ENCODE data around the gene CNTN2. TPM values are rescaled to one million over a fixed set of nuclear protein-coding genes. Genes with fewer than 3 reads are reported as not detected.

Gene CNTN2
- total RNA-seq, 1 donor from 2014 or later: 0.29 TPM

DNA sequence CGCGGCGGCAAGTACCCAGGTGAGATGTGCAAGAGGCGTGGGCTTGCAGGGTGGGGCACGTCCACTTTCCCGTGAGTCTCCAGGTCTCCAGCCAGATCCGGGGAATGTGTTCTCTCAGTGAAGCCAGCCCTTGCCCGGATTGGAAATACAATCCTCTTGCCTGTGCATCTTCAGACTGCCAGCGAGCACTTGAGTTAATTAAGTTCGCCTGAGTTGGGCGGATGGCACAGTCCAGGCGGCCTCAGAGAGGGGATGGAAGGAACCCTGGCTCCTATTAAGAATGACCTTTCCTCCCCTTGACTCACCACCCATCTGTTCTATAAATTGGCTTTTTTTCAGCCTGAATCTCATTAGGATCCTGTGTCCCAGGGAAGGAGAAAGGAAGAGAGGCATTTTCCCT lies 33.3 kb upstream of the CNTN2 start:
- Mint-ChIP-seq H3K27me3 (ENCODE audit: low read depth) (peaks cover 18% of the 10 kb centered on the region), H3K4me3 (no peak overlapping the region), H3K9me3 (no peaks in the 10 kb centered on the region), H3K36me3 (no peaks in the 10 kb centered on the region), H3K27ac (no peak overlapping the region), H3K4me1 (peaks cover 25% of the 10 kb centered on the region)
- TF ChIP-seq, protein P1, sequence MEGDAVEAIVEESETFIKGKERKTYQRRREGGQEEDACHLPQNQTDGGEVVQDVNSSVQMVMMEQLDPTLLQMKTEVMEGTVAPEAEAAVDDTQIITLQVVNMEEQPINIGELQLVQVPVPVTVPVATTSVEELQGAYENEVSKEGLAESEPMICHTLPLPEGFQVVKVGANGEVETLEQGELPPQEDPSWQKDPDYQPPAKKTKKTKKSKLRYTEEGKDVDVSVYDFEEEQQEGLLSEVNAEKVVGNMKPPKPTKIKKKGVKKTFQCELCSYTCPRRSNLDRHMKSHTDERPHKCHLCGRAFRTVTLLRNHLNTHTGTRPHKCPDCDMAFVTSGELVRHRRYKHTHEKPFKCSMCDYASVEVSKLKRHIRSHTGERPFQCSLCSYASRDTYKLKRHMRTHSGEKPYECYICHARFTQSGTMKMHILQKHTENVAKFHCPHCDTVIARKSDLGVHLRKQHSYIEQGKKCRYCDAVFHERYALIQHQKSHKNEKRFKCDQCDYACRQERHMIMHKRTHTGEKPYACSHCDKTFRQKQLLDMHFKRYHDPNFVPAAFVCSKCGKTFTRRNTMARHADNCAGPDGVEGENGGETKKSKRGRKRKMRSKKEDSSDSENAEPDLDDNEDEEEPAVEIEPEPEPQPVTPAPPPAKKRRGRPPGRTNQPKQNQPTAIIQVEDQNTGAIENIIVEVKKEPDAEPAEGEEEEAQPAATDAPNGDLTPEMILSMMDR (IDR thresholded peaks at IDR 0.05; ENCODE audit: unreplicated experiment): no peak
- DNase-seq (ENCODE audit: low spot score in 2 of 2, unreplicated experiment in 2 of 2): no peak

DNA sequence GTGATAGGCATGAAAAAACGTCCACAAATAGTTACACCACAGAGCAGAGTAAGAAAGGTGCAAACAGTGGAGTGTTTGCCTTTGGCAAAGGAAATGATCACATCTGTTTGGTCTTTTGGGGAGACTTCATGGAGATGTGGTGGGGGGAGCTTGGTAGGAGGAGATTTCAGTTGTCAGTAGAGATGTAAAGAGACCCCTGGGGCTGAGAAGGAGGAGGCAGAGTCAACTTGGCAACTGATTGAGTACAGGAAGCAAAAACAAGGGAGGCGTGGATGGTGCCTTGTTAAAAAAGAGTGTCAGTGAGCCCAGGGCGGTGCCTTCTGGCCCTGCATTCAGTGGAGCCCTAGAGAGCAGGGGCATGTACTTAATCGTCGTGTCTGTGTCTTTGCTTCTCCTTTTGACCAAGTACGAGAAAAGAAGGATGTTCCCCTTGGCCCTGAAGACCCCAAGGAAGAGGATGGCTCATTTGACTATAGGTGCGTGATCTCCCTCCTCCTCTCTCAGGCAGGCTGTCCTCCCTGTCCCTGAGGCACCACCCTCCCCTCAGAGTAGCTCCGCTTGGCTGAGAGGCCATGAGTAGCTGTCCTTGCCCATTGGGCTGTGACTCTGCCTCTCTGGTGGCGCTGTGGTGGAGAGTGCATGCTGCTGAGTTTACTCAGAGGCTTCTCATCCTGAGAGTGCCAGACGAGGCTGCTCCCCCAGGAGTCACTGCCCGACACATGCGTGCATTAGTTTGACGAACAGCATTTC lies 30.4 kb upstream of the CNTN2 start:
- TF ChIP-seq, protein P1 (IDR thresholded peaks at IDR 0.05; ENCODE audit: unreplicated experiment): no peak
- Mint-ChIP-seq H3K9me3 (no peaks in the 10 kb centered on the region), H3K27me3 (ENCODE audit: low read depth) (no peaks in the 10 kb centered on the region), H3K27ac (no peak overlapping the region), H3K36me3 (no peaks in the 10 kb centered on the region), H3K4me3 (no peak overlapping the region), H3K4me1 (peaks cover 28% of the 10 kb centered on the region)
- no peak for DNase-seq (ENCODE audit: low spot score in 2 of 2, unreplicated experiment in 2 of 2)

DNA sequence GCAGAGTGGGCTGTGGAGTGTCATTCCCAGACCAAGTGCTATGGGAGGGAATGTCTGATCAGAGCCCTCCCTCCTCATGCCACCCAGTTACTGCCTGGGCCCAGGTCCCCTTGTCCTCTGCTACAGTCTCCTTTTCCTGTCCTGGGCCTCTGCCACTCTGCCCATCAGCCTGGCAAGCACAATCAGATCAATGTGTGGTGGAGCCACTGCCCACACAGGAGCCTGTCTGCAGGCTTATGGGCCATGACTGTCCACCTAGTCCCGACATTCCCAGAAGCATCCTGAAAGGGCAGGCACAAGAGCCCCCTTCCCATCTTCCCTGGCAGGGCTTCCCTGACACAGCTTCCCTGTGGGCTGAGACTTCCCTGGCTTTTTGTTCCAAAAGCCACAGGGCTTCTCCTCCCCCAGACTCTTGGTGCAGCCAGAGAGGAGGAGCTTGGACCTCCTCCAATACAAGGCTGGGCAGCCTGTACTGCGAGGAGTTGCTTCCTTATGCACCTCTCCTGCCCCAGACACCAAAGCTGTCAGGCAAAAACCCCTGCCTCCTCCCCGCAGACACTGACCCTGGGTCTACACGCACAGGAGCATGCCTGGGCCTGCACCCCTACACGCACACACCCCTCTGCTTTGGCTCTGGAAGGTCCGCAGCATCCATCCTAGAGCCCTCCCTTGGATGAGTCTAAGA lies 29.2 kb upstream of the CNTN2 start:
- H3K4me1 Mint-ChIP-seq: peaks cover 28% of the 10 kb centered on the region
- H3K4me3 Mint-ChIP-seq: no peak overlapping the region
- DNase-seq (ENCODE audit: low spot score in 2 of 2, unreplicated experiment in 2 of 2): peak in 1 of 2 experiments; percentile 54
- peak overlapping the region; percentile 80 for H3K27ac Mint-ChIP-seq
- no peaks in the 10 kb centered on the region for H3K36me3 Mint-ChIP-seq
- TF ChIP-seq, protein P1 (IDR thresholded peaks at IDR 0.05; ENCODE audit: unreplicated experiment): no peak
- H3K9me3 Mint-ChIP-seq: no peaks in the 10 kb centered on the region
- H3K27me3 Mint-ChIP-seq (ENCODE audit: low read depth): peaks cover 7% of the 10 kb centered on the region

GRCh38 chr1:205014783-205015182 lies 28.2 kb upstream of the CNTN2 start:
- Mint-ChIP-seq H3K9me3 (no peaks in the 10 kb centered on the region), H3K27me3 (ENCODE audit: low read depth) (peaks cover 15% of the 10 kb centered on the region), H3K36me3 (no peaks in the 10 kb centered on the region), H3K27ac (no peak overlapping the region), H3K4me1 (peaks cover 28% of the 10 kb centered on the region), H3K4me3 (no peak overlapping the region)
- no peak for DNase-seq (ENCODE audit: low spot score in 2 of 2, unreplicated experiment in 2 of 2)
- TF ChIP-seq, protein P1 (IDR thresholded peaks at IDR 0.05; ENCODE audit: unreplicated experiment): no peak

DNA sequence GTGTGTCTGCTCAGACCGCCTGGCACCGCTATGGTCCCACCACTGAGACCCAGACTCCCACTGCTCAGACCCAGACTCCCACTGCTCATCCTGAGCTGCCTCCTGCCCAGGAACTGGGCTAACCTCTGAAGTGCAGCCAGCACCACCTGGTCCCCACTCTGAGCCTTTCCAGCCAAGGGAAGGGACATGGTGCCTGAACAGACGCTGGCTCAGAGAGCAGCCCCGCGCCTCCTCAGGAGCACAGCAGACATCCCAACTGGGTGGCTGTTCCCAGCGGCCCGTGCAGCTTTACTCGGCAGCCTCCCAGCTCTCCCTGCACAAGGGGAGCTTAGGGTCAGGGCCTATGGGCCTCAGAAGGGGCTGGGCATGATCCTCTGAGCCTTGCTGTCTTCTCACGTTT lies 27.8 kb upstream of the CNTN2 start:
- H3K4me1 Mint-ChIP-seq: peaks cover 28% of the 10 kb centered on the region
- TF ChIP-seq, protein P1 (IDR thresholded peaks at IDR 0.05; ENCODE audit: unreplicated experiment): no peak
- no peak overlapping the region for H3K4me3 Mint-ChIP-seq
- no peaks in the 10 kb centered on the region for H3K36me3 Mint-ChIP-seq
- no peaks in the 10 kb centered on the region for H3K9me3 Mint-ChIP-seq
- H3K27me3 Mint-ChIP-seq (ENCODE audit: low read depth): peaks cover 20% of the 10 kb centered on the region
- no peak overlapping the region for H3K27ac Mint-ChIP-seq
- no peak for DNase-seq (ENCODE audit: low spot score in 2 of 2, unreplicated experiment in 2 of 2)

All from mesothelial cell of epicardium (in vitro differentiated cells).